GF-D8 (cell line): ENCODE data around the gene PCDHGB5.
A peak's percentile ranks its signal among the peaks of the same experiment; 100 is the strongest.
"Not testable (repeated sequence)": the region's sequence is repeated elsewhere in the genome, so short reads cannot be mapped to it uniquely, and the experiment has no call there.

Experiments used
- DNase-seq: peaks from one replicate; lab custom pipeline; 2025; lab: John Stamatoyannopoulos, UW

PCDHGB5 gene

DNA sequence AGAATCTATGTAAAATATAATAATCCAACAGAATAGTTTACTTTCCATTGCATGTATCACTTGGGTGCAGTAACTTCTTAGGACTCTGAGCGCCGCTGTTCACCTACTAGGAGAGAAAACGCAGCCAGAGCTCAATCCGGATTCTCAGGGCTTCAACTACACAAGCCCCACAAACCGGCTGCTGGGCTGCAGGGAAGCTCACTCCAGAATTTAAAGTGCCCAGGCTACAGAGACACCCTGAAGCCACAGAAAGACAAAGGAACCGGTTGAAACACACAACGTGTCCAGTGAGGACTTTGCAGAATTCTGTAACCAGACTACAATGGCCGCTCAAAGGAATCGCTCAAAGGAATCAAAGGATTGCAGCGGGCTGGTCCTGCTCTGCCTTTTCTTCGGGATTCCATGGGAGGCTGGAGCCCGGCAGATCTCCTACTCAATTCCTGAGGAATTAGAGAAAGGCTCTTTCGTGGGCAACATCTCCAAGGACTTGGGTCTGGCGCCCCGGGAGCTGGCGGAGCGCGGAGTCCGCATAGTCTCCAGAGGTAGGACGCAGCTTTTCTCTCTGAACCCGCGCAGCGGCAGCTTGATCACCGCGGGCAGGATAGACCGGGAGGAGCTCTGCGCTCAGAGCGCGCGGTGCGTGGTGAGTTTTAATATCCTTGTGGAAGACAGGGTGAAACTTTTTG, 15.2 kb downstream of the PCDHGB5 start, which contains the start of gene PCDHGA10:
Gene PCDHGA10, plus strand, starts transcription at position 134 of the 686 bp plus-strand sequence. Its CDS starts 189 bp downstream, at position 323.
- no peak for DNase-seq

DNA sequence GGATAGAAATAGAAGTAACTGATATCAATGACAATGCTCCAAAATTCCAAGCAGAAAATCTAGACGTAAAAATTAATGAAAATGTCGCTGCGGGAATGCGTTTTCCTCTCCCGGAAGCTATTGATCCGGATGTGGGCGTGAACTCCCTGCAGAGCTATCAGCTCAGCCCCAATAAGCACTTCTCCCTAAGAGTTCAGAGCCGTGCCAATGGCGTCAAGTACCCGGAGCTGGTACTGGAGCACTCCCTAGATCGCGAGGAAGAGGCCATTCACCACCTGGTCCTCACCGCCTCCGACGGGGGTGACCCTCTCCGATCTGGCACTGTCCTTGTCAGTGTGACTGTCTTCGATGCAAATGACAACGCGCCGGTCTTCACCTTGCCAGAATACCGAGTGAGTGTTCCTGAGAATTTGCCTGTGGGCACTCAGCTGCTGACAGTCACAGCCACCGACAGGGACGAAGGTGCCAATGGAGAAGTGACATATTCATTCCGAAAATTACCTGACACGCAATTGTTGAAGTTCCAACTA, 15.9 kb downstream of the PCDHGB5 start:
- no peak for DNase-seq

DNA sequence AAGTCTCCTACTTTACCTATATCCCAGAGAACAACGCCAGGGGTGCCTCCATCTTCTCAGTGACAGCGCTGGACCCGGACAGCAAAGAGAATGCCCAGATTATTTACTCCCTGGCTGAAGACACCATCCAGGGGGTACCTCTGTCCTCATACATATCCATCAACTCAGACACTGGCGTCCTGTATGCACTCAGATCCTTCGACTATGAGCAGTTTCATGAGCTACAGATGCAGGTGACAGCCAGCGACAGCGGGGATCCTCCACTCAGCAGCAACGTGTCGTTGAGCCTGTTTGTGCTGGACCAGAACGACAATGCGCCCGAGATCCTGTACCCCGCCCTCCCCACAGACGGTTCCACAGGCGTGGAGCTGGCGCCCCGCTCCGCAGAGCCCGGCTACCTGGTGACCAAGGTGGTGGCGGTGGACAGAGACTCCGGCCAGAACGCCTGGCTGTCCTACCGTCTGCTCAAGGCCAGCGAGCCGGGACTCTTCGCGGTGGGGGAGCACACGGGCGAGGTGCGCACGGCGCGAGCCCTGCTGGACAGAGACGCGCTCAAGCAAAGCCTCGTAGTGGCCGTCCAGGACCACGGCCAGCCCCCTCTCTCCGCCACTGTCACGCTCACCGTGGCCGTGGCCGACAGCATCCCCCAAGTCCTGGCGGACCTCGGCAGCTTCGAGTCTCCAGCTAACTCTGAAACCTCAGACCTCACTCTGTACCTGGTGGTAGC, 17.0 kb downstream of the PCDHGB5 start:
- DNase-seq: not testable (repeated sequence)

DNA sequence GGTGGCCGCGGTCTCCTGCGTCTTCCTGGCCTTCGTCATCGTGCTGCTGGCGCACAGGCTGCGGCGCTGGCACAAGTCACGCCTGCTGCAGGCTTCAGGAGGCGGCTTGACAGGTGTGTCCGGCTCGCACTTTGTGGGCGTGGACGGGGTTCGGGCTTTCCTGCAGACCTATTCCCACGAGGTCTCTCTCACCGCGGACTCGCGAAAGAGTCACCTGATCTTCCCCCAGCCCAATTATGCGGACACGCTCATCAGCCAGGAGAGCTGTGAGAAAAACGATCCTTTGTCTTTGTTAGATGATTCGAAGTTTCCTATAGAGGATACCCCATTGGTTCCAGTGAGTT, 17.5 kb downstream of the PCDHGB5 start:
- not testable (repeated sequence) for DNase-seq

GRCh38 chr5:141417494-141418172, 19.9 kb downstream of the PCDHGB5 start, which contains the start of gene PCDHGB7:
Gene PCDHGB7 (plus strand): TSS chr5:141417677. CDS start chr5:141417860, 183 bp downstream.
- DNase-seq: not testable (repeated sequence)

GRCh38 chr5:141419074-141419880, 21.5 kb downstream of the PCDHGB5 start:
- DNase-seq: no peak

DNA sequence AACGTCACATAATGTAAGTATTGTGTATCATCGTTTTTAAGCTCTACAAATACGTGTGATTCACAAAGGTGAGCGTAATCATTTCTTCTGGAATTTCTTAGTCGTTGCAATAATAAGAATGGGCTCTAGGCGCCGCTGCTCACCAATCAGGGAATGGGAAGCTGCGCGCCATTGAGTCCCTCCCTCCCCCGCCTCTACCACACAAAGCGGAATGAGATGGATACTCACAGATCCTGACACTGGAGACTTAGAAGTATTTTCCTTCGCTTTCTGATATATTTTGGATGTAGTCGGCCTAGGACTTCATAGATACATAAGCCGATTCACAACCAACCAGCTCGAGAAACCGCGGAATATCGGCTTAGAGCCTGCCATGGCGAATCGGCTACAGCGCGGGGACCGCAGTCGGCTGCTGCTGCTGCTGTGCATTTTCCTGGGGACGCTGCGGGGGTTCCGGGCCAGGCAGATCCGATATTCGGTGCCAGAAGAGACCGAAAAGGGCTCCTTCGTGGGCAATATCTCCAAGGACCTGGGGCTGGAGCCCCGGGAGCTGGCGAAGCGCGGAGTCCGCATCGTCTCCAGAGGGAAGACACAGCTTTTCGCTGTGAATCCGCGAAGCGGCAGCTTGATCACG, 23.2 kb downstream of the PCDHGB5 start, which contains the start of gene PCDHGA11:
Gene PCDHGA11, plus strand, starts transcription at position 197 of the 634 bp plus-strand sequence. Its CDS starts 177 bp downstream, at position 374.
- DNase-seq: no peak

DNA sequence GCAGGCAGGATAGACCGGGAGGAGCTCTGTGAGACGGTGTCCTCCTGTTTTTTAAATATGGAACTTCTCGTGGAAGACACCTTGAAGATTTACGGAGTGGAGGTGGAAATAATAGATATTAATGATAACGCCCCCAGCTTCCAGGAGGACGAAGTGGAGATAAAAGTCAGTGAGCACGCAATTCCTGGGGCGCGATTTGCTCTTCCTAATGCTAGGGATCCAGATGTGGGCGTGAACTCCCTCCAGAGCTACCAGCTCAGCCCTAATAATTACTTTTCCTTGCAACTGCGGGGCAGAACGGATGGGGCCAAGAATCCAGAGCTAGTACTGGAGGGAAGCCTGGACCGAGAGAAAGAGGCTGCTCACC, 23.7 kb downstream of the PCDHGB5 start:
- DNase-seq: no peak

- DNase-seq: no peak
Observed at GRCh38 chr5:141422742-141423291, 25.1 kb downstream of the PCDHGB5 start.

DNA sequence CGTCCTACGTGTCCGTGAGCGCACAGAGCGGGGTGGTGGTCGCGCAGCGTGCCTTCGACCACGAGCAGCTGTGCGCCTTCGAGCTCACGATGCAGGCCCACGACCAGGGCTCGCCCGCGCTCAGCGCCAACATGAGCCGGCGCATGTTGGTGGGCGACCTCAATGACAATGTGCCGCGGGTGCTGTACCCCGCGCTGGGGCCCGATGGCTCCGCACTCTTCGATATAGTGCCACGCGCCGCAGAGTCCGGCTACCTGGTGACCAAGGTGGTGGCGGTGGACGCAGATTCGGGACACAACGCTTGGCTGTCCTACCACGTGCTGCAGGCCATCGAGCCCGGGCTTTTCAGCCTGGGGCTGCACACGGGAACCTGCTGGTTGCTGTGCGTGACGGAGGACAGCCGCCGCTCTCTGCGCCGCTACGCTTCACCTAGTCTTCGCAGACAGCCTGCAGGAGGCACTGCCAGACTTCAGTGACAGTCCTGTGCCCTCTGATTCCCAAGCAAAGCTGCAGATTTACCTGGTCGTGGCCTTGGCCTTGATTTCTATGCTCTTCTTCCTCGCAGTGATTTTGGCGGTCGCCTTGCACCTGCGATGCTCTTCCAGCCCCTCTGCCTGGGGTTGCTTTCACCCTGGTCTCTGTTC, 30.2 kb downstream of the PCDHGB5 start:
- DNase-seq: no peak

DNA sequence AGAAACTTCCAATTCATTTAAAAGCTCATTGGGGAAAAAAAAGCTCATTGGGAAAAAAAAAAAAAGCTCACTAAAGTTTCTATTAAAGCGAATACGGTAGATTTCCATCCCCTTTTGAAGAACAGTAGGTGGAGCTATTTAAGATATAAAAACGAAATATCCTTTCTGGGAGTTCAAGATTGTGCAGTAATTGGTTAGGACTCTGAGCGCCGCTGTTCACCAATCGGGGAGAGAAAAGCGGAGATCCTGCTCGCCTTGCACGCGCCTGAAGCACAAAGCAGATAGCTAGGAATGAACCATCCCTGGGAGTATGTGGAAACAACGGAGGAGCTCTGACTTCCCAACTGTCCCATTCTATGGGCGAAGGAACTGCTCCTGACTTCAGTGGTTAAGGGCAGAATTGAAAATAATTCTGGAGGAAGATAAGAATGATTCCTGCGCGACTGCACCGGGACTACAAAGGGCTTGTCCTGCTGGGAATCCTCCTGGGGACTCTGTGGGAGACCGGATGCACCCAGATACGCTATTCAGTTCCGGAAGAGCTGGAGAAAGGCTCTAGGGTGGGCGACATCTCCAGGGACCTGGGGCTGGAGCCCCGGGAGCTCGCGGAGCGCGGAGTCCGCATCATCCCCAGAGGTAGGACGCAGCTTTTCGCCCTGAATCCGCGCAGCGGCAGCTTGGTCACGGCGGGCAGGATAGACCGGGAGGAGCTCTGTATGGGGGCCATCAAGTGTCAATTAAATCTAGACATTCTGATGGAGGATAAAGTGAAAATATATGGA, 32.8 kb downstream of the PCDHGB5 start, which contains the start of gene PCDHGA12:
Gene PCDHGA12, plus strand, starts transcription at position 176 of the 782 bp plus-strand sequence. Its CDS starts 253 bp downstream, at position 429.
- peak; percentile 43 for DNase-seq

- DNase-seq: no peak
Observed at GRCh38 chr5:141431286-141431685, 33.5 kb downstream of the PCDHGB5 start.

DNA sequence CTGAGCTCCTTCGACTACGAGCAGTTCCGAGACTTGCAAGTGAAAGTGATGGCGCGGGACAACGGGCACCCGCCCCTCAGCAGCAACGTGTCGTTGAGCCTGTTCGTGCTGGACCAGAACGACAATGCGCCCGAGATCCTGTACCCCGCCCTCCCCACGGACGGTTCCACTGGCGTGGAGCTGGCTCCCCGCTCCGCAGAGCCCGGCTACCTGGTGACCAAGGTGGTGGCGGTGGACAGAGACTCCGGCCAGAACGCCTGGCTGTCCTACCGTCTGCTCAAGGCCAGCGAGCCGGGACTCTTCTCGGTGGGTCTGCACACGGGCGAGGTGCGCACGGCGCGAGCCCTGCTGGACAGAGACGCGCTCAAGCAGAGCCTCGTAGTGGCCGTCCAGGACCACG, 34.6 kb downstream of the PCDHGB5 start:
- DNase-seq: not testable (repeated sequence)

DNA sequence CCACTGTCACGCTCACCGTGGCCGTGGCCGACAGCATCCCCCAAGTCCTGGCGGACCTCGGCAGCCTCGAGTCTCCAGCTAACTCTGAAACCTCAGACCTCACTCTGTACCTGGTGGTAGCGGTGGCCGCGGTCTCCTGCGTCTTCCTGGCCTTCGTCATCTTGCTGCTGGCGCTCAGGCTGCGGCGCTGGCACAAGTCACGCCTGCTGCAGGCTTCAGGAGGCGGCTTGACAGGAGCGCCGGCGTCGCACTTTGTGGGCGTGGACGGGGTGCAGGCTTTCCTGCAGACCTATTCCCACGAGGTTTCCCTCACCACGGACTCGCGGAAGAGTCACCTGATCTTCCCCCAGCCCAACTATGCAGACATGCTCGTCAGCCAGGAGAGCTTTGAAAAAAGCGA, 35.0 kb downstream of the PCDHGB5 start:
- not testable (repeated sequence) for DNase-seq

DNA sequence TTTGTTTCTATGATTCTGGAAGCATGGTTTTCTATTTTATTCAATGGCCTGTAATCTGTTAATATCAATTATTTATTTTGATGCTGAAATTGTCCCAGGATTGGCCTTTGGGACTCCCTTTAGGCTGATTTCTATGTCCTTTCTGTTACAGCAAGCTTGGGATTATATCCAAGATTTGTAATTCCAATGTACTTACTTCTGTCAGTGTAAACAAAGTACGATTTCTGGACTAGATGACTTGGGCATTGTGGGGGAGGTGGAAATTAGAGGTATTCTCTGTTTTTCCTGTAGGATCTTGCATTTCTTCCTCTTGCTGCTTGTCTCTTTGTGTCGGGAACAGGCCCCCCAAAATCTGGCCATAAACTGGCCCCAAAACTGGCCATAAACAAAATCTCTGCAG, 36.3 kb downstream of the PCDHGB5 start:
- no peak for DNase-seq

DNA sequence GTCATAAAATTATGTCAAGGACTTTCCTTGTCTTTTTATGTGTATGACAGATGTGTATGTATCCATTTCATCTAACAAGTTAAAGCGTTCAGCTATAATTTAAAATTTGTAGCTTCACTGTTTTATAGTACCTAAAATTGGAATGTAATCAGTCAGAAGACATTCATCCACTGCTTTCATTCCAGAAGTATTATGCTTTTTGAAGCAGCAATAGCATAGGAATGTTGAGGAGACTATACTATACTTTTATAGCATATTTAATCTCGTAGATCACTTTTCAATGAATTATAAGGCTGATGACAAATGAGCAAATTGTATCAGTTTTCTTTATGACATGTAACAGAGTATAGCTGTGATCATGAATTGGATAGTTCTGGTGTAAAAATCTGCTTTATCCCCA, 39.5 kb downstream of the PCDHGB5 start:
- DNase-seq: no peak

DNA sequence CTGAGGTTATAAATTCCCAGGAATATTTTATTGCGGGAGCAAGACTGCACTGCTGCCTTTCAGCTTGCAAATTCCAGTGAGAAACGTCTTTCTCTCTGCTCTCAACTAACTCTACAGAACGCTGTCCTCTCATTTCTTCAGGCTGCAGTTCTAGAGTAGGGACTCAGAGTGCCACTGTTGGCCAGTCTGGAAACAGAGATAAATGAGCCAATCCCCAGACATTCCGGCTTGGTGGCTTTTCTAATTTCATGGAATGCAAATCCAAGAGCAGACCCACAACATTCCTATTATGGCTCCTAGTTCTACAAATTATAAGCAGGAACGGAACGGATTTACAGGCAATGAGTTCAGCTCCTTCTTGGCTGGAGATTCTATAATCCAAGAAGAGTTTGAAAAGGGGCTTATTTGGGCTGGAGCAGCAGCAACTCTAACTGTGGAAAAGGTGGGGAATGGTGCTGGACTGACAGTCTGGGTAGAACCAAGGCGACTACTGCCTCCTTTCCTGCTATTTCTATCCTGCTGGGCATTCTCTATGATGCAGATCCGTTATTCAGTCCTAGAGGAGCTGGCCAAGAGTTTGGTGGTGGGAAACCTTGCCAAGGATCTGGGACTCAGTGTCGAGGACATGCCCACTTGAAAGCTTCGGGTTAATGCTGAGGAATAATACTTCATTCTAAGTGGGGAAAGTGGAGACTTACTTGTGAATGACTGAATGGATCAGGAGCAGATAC, 41.8 kb downstream of the PCDHGB5 start:
- no peak for DNase-seq

DNA sequence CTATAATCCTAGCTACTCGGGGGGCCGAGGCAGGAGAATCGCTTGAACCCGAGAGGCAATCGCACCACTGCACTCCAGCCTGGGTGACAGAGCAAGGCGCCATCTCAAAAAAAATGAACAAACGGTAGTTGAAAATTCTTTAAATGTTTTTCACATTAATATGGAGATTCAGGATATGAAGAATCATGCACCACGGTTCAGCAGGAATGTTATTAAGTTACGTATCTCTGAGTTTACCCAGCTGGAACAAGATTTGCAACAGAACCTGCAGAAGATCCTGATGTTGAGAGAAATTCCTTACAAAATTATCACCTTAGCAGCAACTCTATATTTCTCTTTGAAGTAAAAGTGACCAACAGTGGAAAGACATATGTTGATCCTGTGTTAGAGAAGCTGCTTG, 42.6 kb downstream of the PCDHGB5 start:
- no peak for DNase-seq
